ENCODE measurements around the gene WDR86.

Gene WDR86

DNA sequence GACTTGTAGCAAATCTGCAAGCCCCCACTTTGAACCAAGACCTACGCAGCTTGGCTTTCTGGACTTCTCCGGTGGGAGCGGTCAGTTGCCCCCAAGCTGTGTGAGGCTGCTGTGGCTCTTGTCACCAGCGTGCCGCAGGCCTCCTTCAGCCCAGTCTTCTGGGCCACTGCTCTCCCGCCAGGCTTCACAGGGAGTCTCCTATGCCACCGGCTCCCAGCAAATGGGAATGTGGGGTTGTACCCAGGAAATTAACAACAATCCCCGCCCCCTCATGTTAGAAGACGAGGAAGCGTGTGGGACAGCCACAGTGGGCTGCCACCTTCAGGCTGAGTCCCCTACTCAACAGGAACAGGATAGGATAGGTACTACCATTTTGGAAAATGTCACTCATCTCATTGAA lies 4.2 kb downstream of the WDR86 start:
- DNase-seq = no peak

DNA sequence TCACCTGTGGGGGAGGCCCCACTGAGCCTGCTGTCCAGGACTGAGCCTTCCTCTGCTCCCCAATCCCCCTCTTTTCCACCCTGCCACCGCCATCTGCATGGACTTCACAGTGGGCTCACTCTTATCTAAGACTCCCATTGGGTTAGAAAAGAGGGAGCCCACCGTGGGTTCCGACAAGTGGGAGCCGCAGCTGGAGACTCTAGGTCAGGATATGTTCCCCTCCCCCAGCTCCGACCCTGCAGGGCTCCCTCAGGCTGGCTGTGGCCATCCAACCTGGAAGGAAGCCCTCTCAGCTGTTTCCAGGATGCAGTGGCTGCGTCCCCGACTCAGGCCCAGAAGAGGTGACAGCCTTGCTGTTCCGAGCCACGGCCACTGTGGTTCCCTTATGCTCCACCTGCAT lies 4.8 kb downstream of the WDR86 start:
- DNase-seq = no peak

DNA sequence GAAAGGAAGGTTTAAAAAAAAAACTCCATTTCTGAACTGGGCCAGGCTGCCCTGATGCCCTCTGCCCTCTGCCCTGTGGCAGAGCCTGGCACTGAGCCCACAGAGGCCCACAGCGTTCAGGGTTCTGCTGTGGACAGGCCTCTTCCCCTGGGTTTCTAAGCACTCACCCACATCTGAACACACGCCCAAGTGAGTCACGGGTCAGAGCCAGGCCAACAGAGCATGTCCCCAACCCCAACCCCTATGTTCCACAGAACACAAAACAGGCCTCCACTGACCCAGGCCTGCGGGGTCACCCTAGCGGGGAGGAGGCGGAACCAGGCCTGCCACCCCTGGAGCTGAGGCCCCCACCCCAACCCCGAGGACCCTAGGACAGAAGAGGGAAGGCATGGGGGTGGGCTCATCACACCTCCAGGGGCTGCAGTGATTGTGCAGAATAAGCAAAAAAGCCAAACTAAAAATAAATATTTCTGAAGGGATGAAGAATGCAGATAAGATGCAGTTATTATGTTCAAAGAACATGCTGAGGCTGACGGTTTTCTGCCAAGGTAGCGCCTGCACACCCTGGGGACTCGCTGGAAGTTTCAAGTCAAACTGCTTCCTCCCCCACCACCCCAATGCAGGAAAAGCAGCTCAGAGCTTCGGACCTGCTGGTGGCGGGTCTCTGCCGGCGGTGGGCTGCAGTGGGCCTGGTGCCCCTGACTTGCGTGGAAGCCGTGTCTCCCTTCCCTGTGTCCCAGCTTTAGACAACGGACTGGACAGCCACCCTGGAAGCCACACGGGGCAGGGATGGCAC lies 5.4 kb downstream of the WDR86 start:
- DNase-seq = no peak

DNA sequence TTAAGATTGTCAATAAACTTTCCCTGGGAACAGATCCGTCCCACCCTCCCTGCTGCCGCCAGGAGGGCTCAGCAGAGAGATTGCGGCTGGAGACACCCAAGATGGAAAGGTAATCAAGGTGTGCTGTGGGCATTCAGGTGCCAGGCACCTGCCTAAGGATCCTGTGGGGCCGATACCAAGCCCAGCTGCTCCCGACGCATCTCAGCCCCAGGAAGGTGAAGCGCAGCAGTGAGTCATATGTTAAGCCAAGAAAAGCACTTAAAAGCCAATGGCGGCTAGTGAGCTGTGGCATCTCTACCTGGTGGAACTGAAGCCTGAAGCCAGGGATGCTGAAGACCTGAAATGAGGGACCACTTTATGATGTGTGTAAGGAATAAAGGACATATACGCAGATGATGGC lies 6.1 kb downstream of the WDR86 start:
- no peak for DNase-seq

DNA sequence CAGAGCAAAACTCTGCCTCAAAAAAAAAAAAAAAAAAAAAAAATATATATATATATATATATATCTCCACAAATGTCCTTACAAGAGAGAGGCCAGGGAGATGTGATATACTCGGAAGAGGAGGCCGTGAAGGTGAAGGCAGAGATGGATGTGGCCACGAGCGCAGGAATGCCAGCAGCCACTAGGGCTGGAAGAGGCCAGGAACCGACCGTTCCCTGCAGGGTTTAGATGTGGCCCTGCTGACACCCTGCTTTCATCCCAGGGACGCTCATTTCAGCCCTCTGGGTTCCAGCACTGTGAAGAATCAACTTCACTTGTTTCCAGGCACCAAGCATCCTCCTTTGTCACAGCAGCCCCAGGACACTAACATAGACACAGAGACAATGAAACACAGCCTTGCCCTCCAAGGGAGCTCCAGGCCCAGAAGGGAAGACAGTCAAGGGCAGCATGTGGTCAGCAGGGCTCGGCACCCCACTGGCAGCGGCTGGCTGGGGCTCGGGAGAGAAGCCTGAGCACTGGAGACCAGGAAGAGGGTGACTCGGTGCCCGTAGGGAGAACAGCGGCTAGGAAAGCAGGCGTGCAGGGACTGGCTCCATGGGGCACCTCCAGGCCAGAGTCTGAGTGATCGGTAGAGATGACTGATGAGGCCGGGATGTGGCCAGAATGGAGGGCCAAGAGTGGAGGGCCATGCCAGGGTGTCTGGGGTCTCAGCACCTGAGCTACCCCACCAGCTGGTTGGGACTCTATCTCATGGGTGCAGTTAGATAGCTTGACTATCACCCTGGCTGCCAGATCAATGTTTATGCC lies 7.6 kb downstream of the WDR86 start:
- DNase-seq = no peak

DNA sequence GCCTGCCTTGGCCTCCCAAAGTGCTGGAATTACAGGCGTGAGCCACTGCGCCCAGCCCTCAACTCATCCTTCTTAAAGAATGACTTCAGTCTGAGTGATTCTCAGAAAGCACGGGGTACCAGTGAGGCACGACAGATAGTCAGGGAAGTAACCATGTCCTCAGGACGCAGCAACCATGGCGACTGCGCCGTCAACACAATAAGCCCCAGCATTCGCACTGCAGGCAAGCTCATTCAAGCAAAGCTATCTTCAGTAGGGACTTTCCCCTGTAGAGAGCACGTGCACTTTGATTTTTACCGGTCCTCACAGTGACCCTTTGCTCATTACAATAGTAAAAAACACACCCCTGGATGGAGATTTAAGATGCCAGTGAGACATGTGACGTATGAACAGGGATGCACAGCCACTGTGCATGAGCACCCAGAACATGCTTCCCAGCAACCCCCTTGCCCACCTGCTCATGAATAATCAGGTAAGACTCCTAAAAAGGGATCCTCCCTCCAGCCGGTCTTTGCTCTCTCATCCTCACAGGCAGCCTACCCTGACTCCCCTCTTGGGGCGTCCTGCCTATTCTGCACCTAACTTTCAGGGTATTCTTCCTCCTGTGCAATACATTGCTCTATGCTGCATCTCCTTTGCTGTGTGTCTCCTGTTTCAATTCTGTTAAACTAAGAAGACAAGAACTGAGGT lies 9.1 kb downstream of the WDR86 start:
- no peak for DNase-seq

DNA sequence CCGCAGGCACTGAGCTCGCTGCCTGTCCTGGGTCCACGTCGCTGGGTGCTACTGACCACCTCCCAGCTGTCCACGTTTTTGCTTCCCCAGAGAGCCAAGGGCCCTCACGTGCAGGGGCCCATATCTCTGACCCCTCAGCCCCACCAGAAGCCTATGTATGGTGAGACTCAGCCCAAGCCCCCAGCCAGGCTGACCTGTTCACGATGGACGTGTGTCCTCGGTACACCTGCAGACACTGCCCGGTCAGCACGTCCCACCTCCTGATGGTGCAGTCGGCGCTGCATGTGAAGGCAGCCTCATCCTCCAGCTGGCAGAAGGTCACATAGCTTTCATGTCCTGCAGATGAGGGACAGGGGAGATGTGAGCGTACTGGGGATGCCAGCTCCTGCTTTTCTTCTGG lies 9.9 kb downstream of the WDR86 start:
- DNase-seq = no peak

DNA sequence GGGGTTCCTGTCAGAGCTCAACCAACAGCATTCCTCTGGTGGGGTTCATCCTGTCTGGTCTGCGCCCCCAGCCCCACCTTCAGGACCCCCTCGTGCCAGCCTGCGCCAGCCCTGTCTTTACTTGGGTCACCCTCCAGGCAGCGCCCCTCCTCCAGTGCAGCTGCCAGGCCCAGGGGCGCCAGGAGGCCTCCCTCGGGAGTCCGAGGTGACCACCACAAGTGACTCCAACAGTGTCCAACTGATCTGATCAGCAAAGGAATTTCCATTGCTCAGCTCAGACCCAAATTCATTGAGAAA lies 10.6 kb downstream of the WDR86 start:
- no peak for DNase-seq

DNA sequence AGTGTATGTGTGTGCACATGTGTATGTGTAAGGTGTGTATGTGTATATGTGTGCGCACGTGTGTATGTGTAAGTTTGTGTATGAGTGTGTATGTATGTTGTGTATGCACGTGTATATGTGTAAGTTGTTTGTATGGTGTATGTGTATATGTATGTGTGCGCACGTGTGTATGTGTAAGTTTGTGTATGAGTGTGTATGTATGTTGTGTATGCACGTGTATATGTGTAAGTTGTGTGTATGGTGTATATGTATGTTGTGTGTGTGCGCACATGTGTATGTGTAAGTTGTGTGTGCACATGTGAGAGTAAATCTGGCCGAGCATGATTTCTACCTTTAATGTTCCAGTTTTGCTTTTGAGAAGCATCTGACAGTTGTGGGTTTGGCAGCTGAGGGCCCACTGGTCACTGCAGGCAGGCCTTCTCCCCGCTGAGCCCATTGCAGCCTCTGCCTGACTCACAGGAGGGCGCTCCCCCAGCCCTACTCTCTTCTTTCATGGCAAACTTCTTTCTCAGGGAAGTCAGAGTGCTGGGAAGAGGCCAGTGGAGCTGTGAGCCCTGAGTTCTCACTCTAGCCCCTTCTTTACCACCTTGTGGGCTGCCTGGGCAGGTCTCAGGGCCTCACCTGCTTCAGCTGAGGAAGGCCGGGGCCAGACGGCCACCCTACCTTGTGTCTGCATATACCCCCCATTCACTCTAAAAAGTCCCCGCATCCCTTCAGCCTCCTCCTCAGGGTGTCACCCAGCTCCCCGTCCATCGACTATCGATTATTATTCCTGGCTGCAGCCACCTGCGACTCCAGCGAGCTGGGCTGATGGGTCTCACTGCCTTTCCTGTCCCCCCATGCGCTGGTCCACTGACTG lies 11.2 kb downstream of the WDR86 start:
- DNase-seq = no peak

DNA sequence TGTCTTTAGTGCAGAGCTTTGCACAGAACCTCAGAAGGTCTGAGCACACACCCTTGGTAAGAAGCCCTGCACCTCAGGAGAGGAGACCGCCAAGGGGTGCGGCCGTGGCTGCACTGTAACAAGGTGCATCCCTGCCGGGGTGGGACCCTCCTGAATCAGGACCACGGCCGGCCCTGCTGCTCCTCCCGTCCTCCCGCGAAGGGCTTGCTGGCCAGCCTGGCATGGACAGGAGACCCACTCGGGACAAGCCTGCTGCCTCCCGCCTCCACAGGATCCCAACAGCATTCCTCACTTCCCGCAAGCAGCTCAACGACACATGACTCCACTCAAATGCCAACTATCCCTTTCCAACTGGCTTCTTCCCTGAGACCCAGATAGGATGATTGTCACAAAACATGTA lies 12.8 kb downstream of the WDR86 start:
- no peak for DNase-seq

DNA sequence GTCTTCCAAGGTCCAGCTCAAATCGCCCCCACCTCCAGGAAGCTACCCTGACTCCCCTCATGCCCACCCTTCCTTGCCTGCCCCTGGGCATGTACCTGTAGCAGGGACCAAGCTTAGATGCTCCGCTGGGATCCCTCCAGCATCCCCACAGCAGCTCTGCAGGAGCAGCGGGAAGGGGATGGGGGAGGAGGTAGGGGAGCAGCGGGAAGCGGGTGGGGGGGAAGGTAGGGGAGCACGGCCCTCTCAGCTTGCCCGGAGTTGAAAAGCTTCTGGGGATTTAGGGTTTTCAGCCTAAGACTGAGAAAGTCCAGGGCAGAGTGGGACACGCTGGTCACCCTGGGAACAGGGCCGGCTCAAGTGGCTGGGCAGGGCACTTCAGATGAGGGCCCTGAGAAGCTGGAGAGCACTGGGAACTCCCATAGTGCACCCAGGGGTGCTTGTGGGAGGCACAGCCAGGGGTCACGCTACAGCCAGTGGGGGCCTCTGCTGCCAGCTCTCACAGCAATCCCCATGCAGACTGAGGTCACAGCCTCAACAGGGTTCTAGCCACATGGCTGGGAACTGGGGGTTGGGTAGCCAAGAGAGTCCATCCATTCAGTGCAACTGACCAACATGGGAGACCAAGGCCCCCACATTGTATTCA lies 13.4 kb downstream of the WDR86 start:
- no peak for DNase-seq

DNA sequence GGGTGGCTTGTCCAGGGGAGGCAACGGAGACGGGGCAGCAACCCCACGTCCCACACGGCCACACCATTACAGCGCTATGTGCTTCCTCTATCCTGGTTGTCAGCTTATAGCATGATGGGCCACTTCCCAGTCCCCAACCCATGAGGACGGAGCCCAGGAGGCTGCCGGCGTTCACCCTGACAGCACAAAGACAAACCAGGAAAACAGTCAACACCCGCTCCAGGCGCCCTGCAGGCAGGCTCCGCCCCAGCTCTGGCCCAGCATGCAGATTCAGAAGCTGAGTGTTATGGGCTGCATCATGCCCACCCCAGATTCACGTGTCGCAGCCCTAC lies 14.8 kb downstream of the WDR86 start:
- DNase-seq = no peak

DNA sequence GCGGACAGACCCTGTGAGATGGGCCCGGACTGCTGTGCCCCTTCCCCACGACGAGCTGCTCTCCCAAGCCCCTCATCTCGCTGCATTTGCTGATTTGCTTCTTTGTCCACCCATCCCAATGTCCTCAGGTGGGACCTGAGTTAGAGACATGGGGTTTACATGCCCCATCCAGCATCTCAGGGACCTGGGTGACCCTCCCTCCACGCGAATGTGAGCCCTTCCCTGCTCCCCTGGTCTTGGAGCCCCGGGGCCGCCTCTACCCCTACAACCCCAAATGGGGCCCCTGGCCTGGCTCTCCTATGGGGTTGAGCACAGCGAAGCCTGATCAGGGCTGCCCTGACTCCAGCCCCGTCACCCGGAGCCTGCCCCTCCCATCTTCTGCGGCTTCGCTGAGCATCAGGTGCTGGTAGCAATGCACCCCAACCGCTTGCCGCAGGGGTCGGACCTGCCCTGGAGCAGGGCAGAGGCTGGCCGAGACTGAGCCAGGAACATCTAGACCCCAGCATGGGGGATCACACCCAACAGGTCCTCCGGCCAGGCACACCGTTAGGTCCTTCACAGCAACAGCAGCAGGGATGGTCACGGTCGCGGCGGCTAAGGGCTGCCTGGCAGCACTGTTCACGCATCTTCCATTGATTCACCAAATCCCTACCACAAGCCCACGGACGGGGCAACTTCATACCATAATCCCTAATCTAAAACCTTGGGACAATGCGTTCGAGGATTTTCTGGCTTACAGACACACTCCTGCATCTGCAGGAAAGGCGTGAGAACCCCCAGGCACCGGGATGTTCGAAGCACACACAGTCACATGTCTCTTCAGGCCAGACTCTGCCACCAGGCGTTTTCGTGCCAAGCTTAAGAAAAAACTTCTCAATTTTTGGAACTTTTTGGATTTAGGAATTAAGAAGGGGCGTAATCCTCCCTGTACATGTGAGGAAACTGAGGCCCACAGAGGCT lies 15.5 kb downstream of the WDR86 start:
- DNase-seq = no peak

DNA sequence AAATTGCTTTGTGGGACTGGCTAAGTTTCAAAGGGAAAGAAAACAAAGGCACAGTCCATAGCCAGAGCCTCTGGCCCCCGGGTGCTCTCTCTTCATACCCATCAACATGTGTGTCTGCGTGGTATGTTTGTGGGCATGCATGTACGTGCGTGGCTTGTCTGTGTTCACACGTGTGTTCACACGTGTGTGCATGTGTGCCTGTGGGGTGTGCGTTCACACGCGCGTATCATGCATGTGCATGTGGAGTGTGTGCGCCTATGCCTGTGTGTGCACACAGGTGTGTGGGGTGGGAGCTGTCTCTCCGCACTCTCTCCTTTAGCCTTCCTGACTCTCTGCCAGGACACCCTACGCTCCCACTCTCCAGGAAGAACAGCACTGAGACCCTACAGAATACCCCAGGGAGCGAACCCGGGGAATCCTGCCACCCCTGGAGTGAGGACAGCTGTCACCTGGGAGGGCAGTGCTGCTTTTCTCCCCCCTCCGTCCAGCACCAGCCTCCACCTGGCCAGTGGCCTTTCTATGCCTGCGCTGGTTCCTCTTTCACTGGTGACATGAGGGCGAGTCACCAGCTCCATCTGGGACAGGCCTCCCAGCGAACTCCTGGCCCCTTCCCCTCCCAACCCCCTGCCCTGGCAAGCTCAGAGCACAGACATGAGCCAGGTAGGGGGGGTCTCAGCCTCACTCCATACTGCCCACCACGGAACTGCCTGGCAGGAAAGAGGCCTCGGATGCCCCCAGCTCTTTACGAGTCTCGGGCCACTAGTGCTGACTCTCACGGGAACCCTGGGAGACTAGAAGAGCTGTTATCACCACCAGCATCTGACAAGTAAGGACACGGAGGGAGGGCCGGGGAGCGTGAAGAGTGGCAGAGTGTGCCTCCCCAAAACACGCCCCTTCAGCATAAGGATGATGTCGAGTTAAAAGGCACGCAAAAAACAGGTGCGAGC lies 16.5 kb downstream of the WDR86 start:
- DNase-seq = no peak

DNA sequence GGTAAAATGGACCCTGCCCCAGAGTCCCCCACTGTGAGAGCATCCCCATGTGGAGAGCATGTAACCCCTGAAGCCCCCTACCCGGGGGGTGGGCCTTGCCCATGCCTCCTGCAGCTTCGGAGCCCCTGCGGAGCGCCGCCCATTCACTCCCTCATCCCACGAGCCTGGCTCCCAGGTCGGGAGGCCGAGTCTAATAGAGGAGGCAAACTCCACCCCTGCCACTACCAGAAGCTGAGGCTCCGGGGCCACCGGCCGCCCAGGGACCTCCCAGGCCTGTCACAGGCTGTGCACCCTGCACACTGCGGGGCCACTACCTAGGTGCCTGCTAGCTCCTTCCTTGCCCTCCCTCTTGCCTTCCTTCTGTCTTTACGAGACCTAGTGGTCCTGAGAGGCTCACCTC lies 17.4 kb downstream of the WDR86 start:
- no peak for DNase-seq

DNA sequence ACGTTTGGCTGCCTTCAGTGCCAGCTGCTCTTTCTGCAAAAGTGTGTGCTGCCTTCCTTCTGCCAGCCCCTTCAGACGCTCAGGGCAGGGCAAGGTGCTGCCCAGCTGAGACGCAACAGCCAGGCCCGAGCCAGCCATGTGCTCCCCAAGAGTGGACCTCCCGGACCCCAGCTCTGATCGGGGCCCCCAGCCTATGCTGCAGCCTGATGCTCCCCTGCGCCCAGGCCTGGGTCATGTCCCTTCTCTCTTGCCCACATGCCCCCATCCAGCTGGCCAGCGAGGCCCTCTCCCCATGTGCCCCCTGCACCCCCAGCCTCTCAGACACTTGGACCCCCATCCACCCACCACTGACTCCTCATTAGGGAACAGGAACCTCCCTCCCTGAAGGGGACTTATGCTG lies 17.8 kb downstream of the WDR86 start:
- DNase-seq = no peak

DNA sequence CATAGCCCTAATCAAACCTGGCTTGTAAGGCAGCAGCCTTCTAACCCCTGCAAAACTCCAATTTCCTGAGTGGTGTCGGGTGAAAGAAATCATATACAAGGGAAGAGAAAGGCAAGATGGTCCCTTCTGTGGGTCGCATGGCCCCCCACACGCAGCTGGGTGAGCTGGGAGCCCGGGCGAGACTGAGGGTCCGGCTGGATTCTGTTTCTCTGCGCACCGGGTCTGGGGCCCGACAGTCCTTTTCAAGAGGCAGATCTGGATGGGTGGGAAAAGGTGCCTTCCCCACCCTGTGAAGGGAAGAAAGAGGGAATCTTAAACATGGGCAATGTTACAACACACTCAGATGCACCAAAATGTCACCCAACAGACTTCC lies 18.5 kb downstream of the WDR86 start:
- DNase-seq = no peak

DNA sequence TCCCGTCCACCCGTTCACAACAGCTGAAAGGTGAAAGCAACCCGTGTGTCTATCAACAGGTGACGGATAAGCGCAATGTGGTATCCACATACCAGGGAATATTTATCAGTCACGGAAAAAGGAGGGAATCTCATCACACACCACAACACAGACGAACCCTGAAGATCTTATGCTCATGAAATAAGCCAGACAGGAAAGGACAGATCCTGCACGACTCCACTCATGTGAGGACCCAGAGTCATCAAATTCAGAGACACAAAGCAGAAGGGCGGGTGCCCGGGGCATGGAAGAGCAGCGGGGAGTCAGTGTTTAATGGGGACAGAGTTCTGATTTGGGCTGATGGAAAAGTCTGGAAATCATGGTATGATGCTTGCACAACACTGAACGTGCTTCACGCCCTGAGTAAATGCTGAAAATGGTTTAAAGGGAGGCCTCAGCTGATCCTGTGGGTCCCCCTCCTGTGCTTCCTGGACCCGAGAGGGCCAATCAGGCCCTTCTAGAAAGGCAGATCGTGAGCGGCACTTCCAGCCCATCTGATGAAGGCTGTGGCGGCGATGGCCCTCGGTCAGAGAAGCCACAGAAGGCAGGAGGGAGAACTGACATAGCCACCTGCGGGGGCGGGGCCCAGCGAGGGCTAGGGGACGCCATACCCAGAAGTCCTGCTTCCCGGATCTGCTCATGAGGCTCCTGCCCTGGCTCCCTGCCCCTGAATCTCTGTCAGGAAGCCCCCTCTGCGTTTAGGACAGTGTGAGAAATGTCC lies 19.1 kb downstream of the WDR86 start:
- DNase-seq = no peak

DNA sequence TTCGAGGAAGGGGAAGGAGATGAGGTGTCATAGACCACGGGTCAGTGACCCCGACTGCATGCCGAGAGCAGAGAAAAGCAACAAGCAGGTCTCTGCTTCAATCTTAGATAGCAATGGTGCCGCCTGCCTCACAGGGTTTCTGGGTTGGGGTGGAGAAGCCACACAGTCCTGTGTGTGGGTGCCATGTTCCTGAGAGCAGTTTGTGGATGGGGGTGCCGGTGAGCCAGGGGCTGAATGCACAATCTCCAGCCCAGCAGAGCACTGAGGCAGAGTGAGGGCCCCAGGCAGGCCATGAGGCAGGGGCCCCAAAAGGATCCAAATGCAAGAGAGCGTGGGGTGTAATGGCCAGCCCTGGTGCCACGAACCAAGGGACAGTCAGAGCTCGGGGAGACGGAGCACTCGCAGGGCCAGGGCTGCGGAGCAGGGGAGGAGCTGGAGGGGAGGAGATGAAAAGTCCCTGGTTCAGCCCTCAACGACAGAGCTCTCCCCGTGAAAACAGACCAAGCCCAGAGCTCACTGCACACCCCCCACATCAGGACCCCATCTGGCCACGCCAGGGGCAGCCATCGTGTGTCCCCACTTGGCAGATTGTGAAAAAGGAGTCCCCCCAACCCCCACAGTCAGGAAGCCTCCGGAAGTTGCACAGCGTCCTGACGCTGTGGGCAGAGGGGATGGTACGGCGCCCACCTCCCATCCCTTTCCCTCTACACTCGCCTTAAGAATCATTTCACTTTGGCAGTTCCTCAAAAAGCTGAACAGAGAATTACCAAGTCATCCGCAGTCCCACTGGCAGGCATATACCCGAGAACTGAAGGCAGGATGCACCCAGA lies 19.9 kb downstream of the WDR86 start:
- no peak for DNase-seq

Data from femur (tissue), 1 donor.